ENCODE data around the gene CLCA1. TPM values are rescaled to one million over a fixed set of nuclear protein-coding genes. Genes with fewer than 3 reads are reported as not detected.
A peak's percentile ranks its signal among the peaks of the same experiment; 100 is the strongest.

Gene CLCA1
- polyA plus RNA-seq, 1 of the 3 experiments (the other 2 are of a cell fraction) = not detected

- no peak for TF ChIP-seq CTCF (IDR thresholded peaks at IDR 0.05)
- no peak for TF ChIP-seq MXI1 (IDR thresholded peaks at IDR 0.05; ENCODE audit: low read depth, low read length)
- TF ChIP-seq GABPA (IDR thresholded peaks at IDR 0.05; ENCODE audit: low read depth) = no peak
- no peak for TF ChIP-seq CHD2 (IDR thresholded peaks at IDR 0.05; ENCODE audit: low read length, partially characterized antibody)
- TF ChIP-seq, protein P1, sequence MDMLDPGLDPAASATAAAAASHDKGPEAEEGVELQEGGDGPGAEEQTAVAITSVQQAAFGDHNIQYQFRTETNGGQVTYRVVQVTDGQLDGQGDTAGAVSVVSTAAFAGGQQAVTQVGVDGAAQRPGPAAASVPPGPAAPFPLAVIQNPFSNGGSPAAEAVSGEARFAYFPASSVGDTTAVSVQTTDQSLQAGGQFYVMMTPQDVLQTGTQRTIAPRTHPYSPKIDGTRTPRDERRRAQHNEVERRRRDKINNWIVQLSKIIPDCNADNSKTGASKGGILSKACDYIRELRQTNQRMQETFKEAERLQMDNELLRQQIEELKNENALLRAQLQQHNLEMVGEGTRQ (IDR thresholded peaks at IDR 0.05; ENCODE audit: borderline replicate concordance, low read depth, low read length) = no peak
- no peak for TF ChIP-seq YY1 (IDR thresholded peaks at IDR 0.05; ENCODE audit: low read depth)
- no peak for TF ChIP-seq EZH2phosphoT487 (IDR thresholded peaks at IDR 0.05; ENCODE audit: borderline replicate concordance, low read depth)
- TF ChIP-seq, protein P2, sequence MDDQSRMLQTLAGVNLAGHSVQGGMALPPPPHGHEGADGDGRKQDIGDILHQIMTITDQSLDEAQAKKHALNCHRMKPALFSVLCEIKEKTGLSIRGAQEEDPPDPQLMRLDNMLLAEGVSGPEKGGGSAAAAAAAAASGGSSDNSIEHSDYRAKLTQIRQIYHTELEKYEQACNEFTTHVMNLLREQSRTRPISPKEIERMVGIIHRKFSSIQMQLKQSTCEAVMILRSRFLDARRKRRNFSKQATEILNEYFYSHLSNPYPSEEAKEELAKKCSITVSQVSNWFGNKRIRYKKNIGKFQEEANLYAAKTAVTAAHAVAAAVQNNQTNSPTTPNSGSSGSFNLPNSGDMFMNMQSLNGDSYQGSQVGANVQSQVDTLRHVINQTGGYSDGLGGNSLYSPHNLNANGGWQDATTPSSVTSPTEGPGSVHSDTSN (IDR thresholded peaks at IDR 0.05) = peak; percentile 51
- TF ChIP-seq NFIC (IDR thresholded peaks at IDR 0.05; ENCODE audit: borderline replicate concordance) = no peak
- TF ChIP-seq TEAD4 (IDR thresholded peaks at IDR 0.05; ENCODE audit: borderline replicate concordance, insufficient read depth) = no peak
- no peak for TF ChIP-seq SMC3 (IDR thresholded peaks at IDR 0.05; ENCODE audit: low read depth, low read length)
- no peak for TF ChIP-seq GATA2 (CRISPR knock-in tag; IDR thresholded peaks at IDR 0.05)
Measured at GRCh38 chr1:86487131-86487810, 18.5 kb downstream of the CLCA1 start (continued).

GRCh38 chr1:86487811-86488141, 19.0 kb downstream of the CLCA1 start:
- Histone ChIP-seq H3K9me3 (no peaks in the 10 kb centered on the region), H3K27me3 (ENCODE audit: insufficient read depth) (no peaks in the 10 kb centered on the region), H3K9me2 (no peaks in the 10 kb centered on the region), H3F3A (replicated peaks; ENCODE audit: insufficient read depth) (no peaks in the 10 kb centered on the region), H3K4me1 (ENCODE audit: control insufficient read depth in 1 of 2, insufficient read depth in 2 of 2, low read depth in 1 of 2, low read length in 1 of 2) (no peaks in the 10 kb centered on the region; a peak in 1 of 4 replicates), H3K4me2 (no peak overlapping the region), H3K27ac (ENCODE audit: low read depth in 2 of 2, low read length in 1 of 2) (no peak overlapping the region), H4K20me1 (ENCODE audit: insufficient read depth) (no peaks in the 10 kb centered on the region), H2AFZ (ENCODE audit: low read depth) (no peak overlapping the region), H3K36me3 (replicated peaks in 1 of 2; ENCODE audit: control insufficient read depth in 1 of 2, insufficient read depth in 2 of 2, low read length in 1 of 2) (no peaks in the 10 kb centered on the region), H3K4me3 (ENCODE audit: low read depth in 2 of 2, low read length in 1 of 2) (no peak overlapping the region), H3K79me2 (ENCODE audit: insufficient read depth) (no peaks in the 10 kb centered on the region), H3K9ac (no peak overlapping the region)
- ChIA-PET CTCF (interaction anchor here (1.1 to 5.9 kb wide), 3 partner anchors 12 to 30 kb away, joined by 3 to 52 read pairs (median 12); no protein-coding TSS in a partner anchor), POLR2A (no interaction called here)
- DNase-seq = no peak
- no peak for TF ChIP-seq TAF1 (IDR thresholded peaks at IDR 0.05; ENCODE audit: borderline replicate concordance, low read depth, low read length)
- no peak for TF ChIP-seq RCOR1 (IDR thresholded peaks at IDR 0.05; ENCODE audit: low read length)
- no peak for TF ChIP-seq MXI1 (IDR thresholded peaks at IDR 0.05; ENCODE audit: low read depth, low read length)
- no peak for TF ChIP-seq GABPA (IDR thresholded peaks at IDR 0.05; ENCODE audit: low read depth)
- TF ChIP-seq EZH2phosphoT487 (IDR thresholded peaks at IDR 0.05; ENCODE audit: borderline replicate concordance, low read depth) = no peak
- TF ChIP-seq NRF1 (IDR thresholded peaks at IDR 0.05; ENCODE audit: low read depth, low read length) = no peak
- TF ChIP-seq RFX5 (IDR thresholded peaks at IDR 0.05; ENCODE audit: low read length) = no peak
- 73% methylated on average over 4 of the region's 4 CpGs for WGBS (ENCODE audit: low lambda C conversion rate)

All from SK-N-SH (cell line).